ENCODE data around the gene SSR1. TPM values are rescaled to one million over a fixed set of nuclear protein-coding genes. Genes with fewer than 3 reads are reported as not detected.

The SSR1 gene
- polyA plus RNA-seq, 4 donors, result 8.9 to 135 (median 36.7) TPM

- H3K9me3 ChIP-seq (ENCODE audit: control insufficient read depth in 2 of 2, insufficient read depth in 1 of 2, low read depth in 1 of 2, low read length in 1 of 2), result no peaks in the 10 kb centered on the region
- DNase-seq (no peak), FAIRE-seq (no peak)
- WGBS, 3 donors, result 79 to 87% (median 84%) methylated on average over 7 of the region's 7 CpGs
- peaks cover 12 to 41% (median 26%) of the 10 kb centered on the region in 3 donors for H3K36me3 ChIP-seq (ENCODE audit: control insufficient read depth in 3 of 3, insufficient read depth in 2 of 3, low read depth in 1 of 3, low read length in 3 of 3)
- no peak overlapping the region for H3K4me3 ChIP-seq (ENCODE audit: low read depth in 1 of 3, low read length in 3 of 3)
- no peaks in the 10 kb centered on the region for H3K4me1 ChIP-seq (ENCODE audit: control insufficient read depth in 3 of 3, insufficient read depth in 2 of 3, low read depth in 1 of 3, low read length in 2 of 3)
- no peak overlapping the region for H3K27ac ChIP-seq (ENCODE audit: low read depth in 1 of 3, low read length in 2 of 3)
- no peaks in the 10 kb centered on the region for H3K27me3 ChIP-seq (ENCODE audit: control insufficient read depth in 3 of 3, insufficient read depth in 3 of 3, low read length in 3 of 3)
Observed at GRCh38 chr6:7301702-7302101, 11.3 kb downstream of the SSR1 start.

GRCh38 chr6:7300926-7301325 is 12.1 kb downstream of the SSR1 start:
- Histone ChIP-seq H3K27ac (ENCODE audit: low read depth in 1 of 3, low read length in 2 of 3) (no peak overlapping the region), H3K9me3 (ENCODE audit: control insufficient read depth in 2 of 2, insufficient read depth in 1 of 2, low read depth in 1 of 2, low read length in 1 of 2) (no peaks in the 10 kb centered on the region), H3K27me3 (ENCODE audit: control insufficient read depth in 3 of 3, insufficient read depth in 3 of 3, low read length in 3 of 3) (no peaks in the 10 kb centered on the region), H3K4me3 (ENCODE audit: low read depth in 1 of 3, low read length in 3 of 3) (no peak overlapping the region), H3K36me3 (ENCODE audit: control insufficient read depth in 3 of 3, insufficient read depth in 2 of 3, low read depth in 1 of 3, low read length in 3 of 3) (peaks cover 12 to 38% (median 26%) of the 10 kb centered on the region in 3 donors), H3K4me1 (ENCODE audit: control insufficient read depth in 3 of 3, insufficient read depth in 2 of 3, low read depth in 1 of 3, low read length in 2 of 3) (no peaks in the 10 kb centered on the region)
- FAIRE-seq (no peak), DNase-seq (no peak)
- 71 to 77% (median 77%) methylated on average over 5 of the region's 5 CpGs for whole genome bisulfite sequencing, 3 donors

- H3K36me3 ChIP-seq (ENCODE audit: control insufficient read depth in 3 of 3, insufficient read depth in 2 of 3, low read depth in 1 of 3, low read length in 3 of 3), result peaks cover 18 to 45% (median 22%) of the 10 kb centered on the region in 3 donors
- H3K27ac ChIP-seq (ENCODE audit: low read depth in 1 of 3, low read length in 2 of 3), result no peak overlapping the region
- FAIRE-seq (no peak), DNase-seq (no peak)
- no peaks in the 10 kb centered on the region for H3K27me3 ChIP-seq (ENCODE audit: control insufficient read depth in 3 of 3, insufficient read depth in 3 of 3, low read length in 3 of 3)
- H3K4me3 ChIP-seq (ENCODE audit: low read depth in 1 of 3, low read length in 3 of 3), result no peak overlapping the region
- H3K4me1 ChIP-seq (ENCODE audit: control insufficient read depth in 3 of 3, insufficient read depth in 2 of 3, low read depth in 1 of 3, low read length in 2 of 3), result no peaks in the 10 kb centered on the region
- WGBS, 3 donors, result 93 to 100% (median 95%) methylated on average over 1 of the region's 1 CpG
- H3K9me3 ChIP-seq (ENCODE audit: control insufficient read depth in 2 of 2, insufficient read depth in 1 of 2, low read depth in 1 of 2, low read length in 1 of 2), result no peaks in the 10 kb centered on the region
Observed at GRCh38 chr6:7298113-7298512, 14.9 kb downstream of the SSR1 start.

- no peak overlapping the region for H3K4me3 ChIP-seq (ENCODE audit: low read depth in 1 of 3, low read length in 3 of 3)
- no peaks in the 10 kb centered on the region for H3K9me3 ChIP-seq (ENCODE audit: control insufficient read depth in 2 of 2, insufficient read depth in 1 of 2, low read depth in 1 of 2, low read length in 1 of 2)
- H3K27me3 ChIP-seq (ENCODE audit: control insufficient read depth in 3 of 3, insufficient read depth in 3 of 3, low read length in 3 of 3), result no peaks in the 10 kb centered on the region
- no peak for DNase-seq
- H3K4me1 ChIP-seq (ENCODE audit: control insufficient read depth in 3 of 3, insufficient read depth in 2 of 3, low read depth in 1 of 3, low read length in 2 of 3), result no peaks in the 10 kb centered on the region
- H3K27ac ChIP-seq (ENCODE audit: low read depth in 1 of 3, low read length in 2 of 3), result no peak overlapping the region
- FAIRE-seq, result no peak
- 93 to 96% (median 94%) methylated on average over 2 of the region's 2 CpGs for WGBS, 3 donors
- H3K36me3 ChIP-seq (ENCODE audit: control insufficient read depth in 3 of 3, insufficient read depth in 2 of 3, low read depth in 1 of 3, low read length in 3 of 3), result peaks cover 14 to 42% (median 29%) of the 10 kb centered on the region in 3 donors
Observed at GRCh38 chr6:7296602-7297001, 16.4 kb downstream of the SSR1 start.

- H3K9me3 ChIP-seq (ENCODE audit: control insufficient read depth in 2 of 2, insufficient read depth in 1 of 2, low read depth in 1 of 2, low read length in 1 of 2), result no peaks in the 10 kb centered on the region
- H3K27me3 ChIP-seq (ENCODE audit: control insufficient read depth in 3 of 3, insufficient read depth in 3 of 3, low read length in 3 of 3), result no peaks in the 10 kb centered on the region
- no peak overlapping the region for H3K4me3 ChIP-seq (ENCODE audit: low read depth in 1 of 3, low read length in 3 of 3)
- H3K27ac ChIP-seq (ENCODE audit: low read depth in 1 of 3, low read length in 2 of 3), result no peak overlapping the region
- FAIRE-seq (no peak), DNase-seq (no peak)
- no peaks in the 10 kb centered on the region for H3K4me1 ChIP-seq (ENCODE audit: control insufficient read depth in 3 of 3, insufficient read depth in 2 of 3, low read depth in 1 of 3, low read length in 2 of 3)
- WGBS, 3 donors, result 87 to 95% (median 87%) methylated on average over 3 of the region's 3 CpGs
- peaks cover 10 to 42% (median 23%) of the 10 kb centered on the region in 3 donors for H3K36me3 ChIP-seq (ENCODE audit: control insufficient read depth in 3 of 3, insufficient read depth in 2 of 3, low read depth in 1 of 3, low read length in 3 of 3)
Observed at GRCh38 chr6:7295916-7296315, 17.1 kb downstream of the SSR1 start.

- no peaks in the 10 kb centered on the region for H3K4me1 ChIP-seq (ENCODE audit: control insufficient read depth in 3 of 3, insufficient read depth in 2 of 3, low read depth in 1 of 3, low read length in 2 of 3)
- DNase-seq, result peak in 1 of 2 donors; percentile 42
- no peaks in the 10 kb centered on the region for H3K27me3 ChIP-seq (ENCODE audit: control insufficient read depth in 3 of 3, insufficient read depth in 3 of 3, low read length in 3 of 3)
- peaks cover 7 to 32% (median 30%) of the 10 kb centered on the region in 3 donors for H3K36me3 ChIP-seq (ENCODE audit: control insufficient read depth in 3 of 3, insufficient read depth in 2 of 3, low read depth in 1 of 3, low read length in 3 of 3)
- 84 to 88% (median 86%) methylated on average over 6 of the region's 6 CpGs for WGBS, 3 donors
- no peak overlapping the region for H3K27ac ChIP-seq (ENCODE audit: low read depth in 1 of 3, low read length in 2 of 3)
- H3K4me3 ChIP-seq (ENCODE audit: low read depth in 1 of 3, low read length in 3 of 3), result no peak overlapping the region
- no peak for FAIRE-seq
- no peaks in the 10 kb centered on the region for H3K9me3 ChIP-seq (ENCODE audit: control insufficient read depth in 2 of 2, insufficient read depth in 1 of 2, low read depth in 1 of 2, low read length in 1 of 2)
Observed at GRCh38 chr6:7292596-7293255, 20.3 kb downstream of the SSR1 start.

GRCh38 chr6:7290079-7290478 is 22.9 kb downstream of the SSR1 start:
- FAIRE-seq, result no peak

GRCh38 chr6:7285416-7285815 is 27.6 kb downstream of the SSR1 start:
- FAIRE-seq, result no peak

More at GRCh38 chr6:7290079-7290478, 22.9 kb downstream of the SSR1 start:
- DNase-seq, result no peak
- Histone ChIP-seq H3K4me1 (ENCODE audit: control insufficient read depth in 3 of 3, insufficient read depth in 2 of 3, low read depth in 1 of 3, low read length in 2 of 3) (no peaks in the 10 kb centered on the region), H3K4me3 (ENCODE audit: low read depth in 1 of 3, low read length in 3 of 3) (no peak overlapping the region), H3K9me3 (ENCODE audit: control insufficient read depth in 2 of 2, insufficient read depth in 1 of 2, low read depth in 1 of 2, low read length in 1 of 2) (no peaks in the 10 kb centered on the region), H3K27me3 (ENCODE audit: control insufficient read depth in 3 of 3, insufficient read depth in 3 of 3, low read length in 3 of 3) (no peaks in the 10 kb centered on the region), H3K36me3 (ENCODE audit: control insufficient read depth in 3 of 3, insufficient read depth in 2 of 3, low read depth in 1 of 3, low read length in 3 of 3) (peaks cover 7 to 31% (median 23%) of the 10 kb centered on the region in 3 donors), H3K27ac (ENCODE audit: low read depth in 1 of 3, low read length in 2 of 3) (no peak overlapping the region)
- WGBS, 3 donors, result 88 to 97% (median 91%) methylated on average over 1 of the region's 1 CpG

GRCh38 chr6:7283676-7284075 is 29.3 kb downstream of the SSR1 start:
- Histone ChIP-seq H3K27ac (ENCODE audit: low read depth in 1 of 3, low read length in 2 of 3) (no peak overlapping the region), H3K27me3 (ENCODE audit: control insufficient read depth in 3 of 3, insufficient read depth in 3 of 3, low read length in 3 of 3) (no peaks in the 10 kb centered on the region), H3K36me3 (ENCODE audit: control insufficient read depth in 3 of 3, insufficient read depth in 2 of 3, low read depth in 1 of 3, low read length in 3 of 3) (peaks cover 0 to 10% (median 3%) of the 10 kb centered on the region in 3 donors), H3K9me3 (ENCODE audit: control insufficient read depth in 2 of 2, insufficient read depth in 1 of 2, low read depth in 1 of 2, low read length in 1 of 2) (no peaks in the 10 kb centered on the region), H3K4me1 (ENCODE audit: control insufficient read depth in 3 of 3, insufficient read depth in 2 of 3, low read depth in 1 of 3, low read length in 2 of 3) (no peaks in the 10 kb centered on the region), H3K4me3 (ENCODE audit: low read depth in 1 of 3, low read length in 3 of 3) (no peak overlapping the region)
- DNase-seq, result no peak
- no peak for FAIRE-seq
- WGBS, 3 donors, result 72 to 85% (median 81%) methylated on average over 2 of the region's 2 CpGs

More at GRCh38 chr6:7285416-7285815, 27.6 kb downstream of the SSR1 start:
- Histone ChIP-seq H3K4me1 (ENCODE audit: control insufficient read depth in 3 of 3, insufficient read depth in 2 of 3, low read depth in 1 of 3, low read length in 2 of 3) (no peaks in the 10 kb centered on the region), H3K9me3 (ENCODE audit: control insufficient read depth in 2 of 2, insufficient read depth in 1 of 2, low read depth in 1 of 2, low read length in 1 of 2) (no peaks in the 10 kb centered on the region), H3K27ac (ENCODE audit: low read depth in 1 of 3, low read length in 2 of 3) (no peak overlapping the region), H3K27me3 (ENCODE audit: control insufficient read depth in 3 of 3, insufficient read depth in 3 of 3, low read length in 3 of 3) (no peaks in the 10 kb centered on the region), H3K36me3 (ENCODE audit: control insufficient read depth in 3 of 3, insufficient read depth in 2 of 3, low read depth in 1 of 3, low read length in 3 of 3) (peaks cover 2 to 10% (median 10%) of the 10 kb centered on the region in 3 donors), H3K4me3 (ENCODE audit: low read depth in 1 of 3, low read length in 3 of 3) (no peak overlapping the region)
- no peak for DNase-seq
- WGBS, 3 donors, result 93 to 96% (median 96%) methylated on average over 6 of the region's 6 CpGs
